ENCODE measurements around the gene GYS1. TPM values are rescaled to one million over a fixed set of nuclear protein-coding genes. Genes with fewer than 3 reads are reported as not detected.

The GYS1 gene
- total and polyA plus RNA-seq, 2 experiments from 2014 or later, result 15.9 to 28.9 TPM

- no peak for TF ChIP-seq ZNF462 (CRISPR knock-in tag; IDR thresholded peaks at IDR 0.05)
- no peak for TF ChIP-seq ETS1 (IDR thresholded peaks at IDR 0.05)
- no peak for TF ChIP-seq NANOG (IDR thresholded peaks at IDR 0.05; ENCODE audit: borderline replicate concordance)
- no peak for TF ChIP-seq POLR2AphosphoS5 (IDR thresholded peaks at IDR 0.05; ENCODE audit: low read depth)
These were observed 12.0 kb upstream of the GYS1 start (continued) for GRCh38 chr19:49004964-49005614.

- peaks cover 8% of the 10 kb centered on the region for H3K4me1 Mint-ChIP-seq
- TF ChIP-seq NANOG (IDR thresholded peaks at IDR 0.05; ENCODE audit: borderline replicate concordance), result no peak
- TF ChIP-seq EZH2 (IDR thresholded peaks at IDR 0.05; ENCODE audit: low read depth, unreplicated experiment), result no peak
- TF ChIP-seq ZNF462 (CRISPR knock-in tag; IDR thresholded peaks at IDR 0.05), result no peak
- TF ChIP-seq POLR2AphosphoS5 (IDR thresholded peaks at IDR 0.05; ENCODE audit: low read depth), result no peak
- no peak for TF ChIP-seq EZH2phosphoT487 (IDR thresholded peaks at IDR 0.05; ENCODE audit: unreplicated experiment)
- TF ChIP-seq ZNF331 (CRISPR knock-in tag; IDR thresholded peaks at IDR 0.05; ENCODE audit: low read depth), result no peak
These were observed 11.0 kb upstream of the GYS1 start for GRCh38 chr19:49004133-49004532.

More at GRCh38 chr19:49004133-49004532, 11.0 kb upstream of the GYS1 start:
- Histone ChIP-seq H3K36me3 (ENCODE audit: insufficient read depth) (peaks cover 30% of the 10 kb centered on the region), H3K4me2 (no peak overlapping the region), H3K4me3 (no peak overlapping the region), H3K4me1 (ENCODE audit: insufficient read depth) (no peaks in the 10 kb centered on the region; the same call in 1 of the 2 replicates), H4K20me1 (replicated peaks; ENCODE audit: insufficient read depth) (peaks cover 7% of the 10 kb centered on the region), H2AFZ (no peak overlapping the region), H3F3A (replicated peaks; ENCODE audit: low read depth) (peaks cover 9% of the 10 kb centered on the region; the same call in 1 of the 2 replicates), H3K9me2 (ENCODE audit: insufficient read depth) (no peaks in the 10 kb centered on the region), H3K27me3 (ENCODE audit: insufficient read depth) (no peaks in the 10 kb centered on the region), H3K79me2 (replicated peaks; ENCODE audit: insufficient read depth) (no peaks in the 10 kb centered on the region; the same call in 1 of the 2 replicates), H3K27ac (ENCODE audit: low read depth) (no peak overlapping the region)
- DNase-seq (ENCODE audit: low spot score) (no peak), ATAC-seq (no peak)
- Mint-ChIP-seq H3K27me3 (ENCODE audit: insufficient read depth, low read depth, poor library complexity) (peaks cover 4% of the 10 kb centered on the region), H3K9me3 (no peaks in the 10 kb centered on the region; the same call in 2 of the 3 replicates), H3K36me3 (ENCODE audit: low read depth) (peaks cover 64% of the 10 kb centered on the region), H3K4me3 (no peak overlapping the region), H3K27ac (no peak overlapping the region)
